K562 treated with DMSO at 1 percent for 4 hours (cell line): Measurements from ENCODE around the gene FGF9. TPM values are rescaled to one million over a fixed set of nuclear protein-coding genes. Genes with fewer than 3 reads are reported as not detected.

Experiments
- total RNA-seq: library from RNA; unstranded; fragments of 300-600 nt; gene quantifications from 2 replicates; pipeline ENCODE4 v1.2.3, GENCODE V29; 2022; ENCODE audit not compliant: insufficient read depth

Gene FGF9
- not detected in 2 replicates for total RNA-seq

DNA sequence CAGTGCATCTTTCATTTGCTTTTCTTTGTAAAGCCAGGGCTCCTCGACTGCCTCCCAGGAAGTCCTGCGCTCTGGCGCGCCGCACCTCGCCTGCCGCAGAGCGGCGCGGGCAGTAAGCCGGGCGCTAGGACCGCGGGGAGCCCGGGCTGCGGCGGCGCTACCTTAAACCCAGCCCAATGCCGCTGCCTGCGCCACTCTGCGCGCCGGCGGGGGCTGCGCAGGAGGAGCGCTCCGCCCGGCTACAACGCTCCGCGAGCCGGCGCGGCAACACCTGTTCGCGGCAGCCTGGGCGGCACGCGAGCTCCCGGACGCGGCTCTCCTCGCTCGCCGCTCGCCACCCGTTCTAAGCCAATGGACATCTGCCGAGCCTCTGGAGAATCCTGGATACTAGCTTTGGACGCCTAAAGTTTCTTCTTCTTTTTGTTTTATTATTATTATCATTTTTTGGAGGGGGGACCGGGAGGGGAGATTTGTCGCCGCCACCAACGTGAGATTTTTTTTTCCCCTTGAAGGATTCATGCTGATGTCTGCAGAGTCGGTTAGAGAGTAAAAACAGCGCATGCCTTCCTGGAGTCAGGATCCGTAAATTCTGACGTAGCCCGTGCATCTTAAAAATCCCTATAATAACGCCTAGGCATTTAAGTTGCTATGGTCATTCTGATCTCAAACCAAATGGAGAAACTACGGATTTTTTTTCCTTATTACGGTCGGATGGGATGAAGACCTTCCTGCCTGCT lies at the start of gene FGF9:
FGF9 (plus strand) TSS at position 191 of the 737 bp plus-strand sequence. CDS start 840 bp downstream, outside the sequence.

Other genes with a start within 250 kb of the FGF9 start
- gene ZDHHC20, start 211.8 kb upstream of the FGF9 start, total RNA-seq = 6.2 and 6.4 TPM in 2 replicates
- gene MICU2, start 66.9 kb upstream of the FGF9 start, total RNA-seq = 26.8 and 31.1 TPM in 2 replicates